K562 treated with DMSO at 1 percent for 24 hours (cell line): ENCODE data around the gene AASS. TPM values are rescaled to one million over a fixed set of nuclear protein-coding genes. Genes with fewer than 3 reads are reported as not detected.

Experiments used
- total RNA-seq: library from RNA; unstranded; fragments of 300-600 nt; gene quantifications from 2 replicates; pipeline ENCODE4 v1.2.3, GENCODE V29; 2022; ENCODE audit warnings: low read depth; ENCODE audit not compliant: insufficient read depth

Gene AASS
- not detected in 2 replicates for total RNA-seq

GRCh38 chr7:122143751-122144711, at the start of gene AASS:
TSS of gene AASS (minus strand) at chr7:122144249. CDS start at chr7:122133726, 10,523 bp downstream.

Other genes starting within 250 kb of the AASS start
- not detected in 2 replicates for gene FEZF1, start 160.5 kb upstream of the AASS start, total RNA-seq